A549 (cell line): ENCODE results near the gene KCTD1. TPM values are rescaled to one million over a fixed set of nuclear protein-coding genes. Genes with fewer than 3 reads are reported as not detected.

Experiments used
- ATAC-seq, 2 experiments: fragments of 200-7000 bp in 1 of 2; fragments of >200 bp in 1 of 2; cut with Nextera tagmentation in 1 of 2; cut with Tn5 transposase in 1 of 2; 3 replicates each; pipeline versions ENCODE4 v1.8.0 to v1.9.1; 2018 to 2020; ENCODE audit warnings: mild to moderate bottlenecking in 1 of 2, moderate library complexity in 1 of 2
- CTCF ChIA-PET: fragments of 300-600 bp; sonication (Branson Sonifier 250); formaldehyde crosslinking; extraction: SDS; loops from one replicate; lab custom pipeline; 2021; ENCODE audit warnings: antibody characterized with exemption, inconsistent platforms; lab: Yijun Ruan, JAX
- POLR2A ChIA-PET: fragments of 350-600 bp; formaldehyde crosslinking; extraction: SDS; loops from one replicate; lab custom pipeline; 2021; ENCODE audit warnings: antibody characterized with exemption, inconsistent platforms; lab: Yijun Ruan, JAX
- DNase-seq, 2 experiments: peaks; one replicate each; pipeline versions ENCODE4 v3.0.0 to v3.0.0-alpha.2; 2011 to 2016; ENCODE audit warnings: low read depth in 1 of 2, low spot score in 1 of 2
- FAIRE-seq: peaks from 2 replicates; lab custom pipeline; 2011; peaks lifted over from hg19 to GRCh38; lab: Jason Lieb, UNC
- H3K27ac ChIP-seq, 2 experiments: fragments of >200 bp; sonication (Bioruptor Twin); formaldehyde crosslinking; 3 replicates each; pipeline ENCODE4 v1.5.1; 2016 to 2017
- H3K4me1 ChIP-seq: fragments of >200 bp; sonication (Bioruptor Twin); formaldehyde crosslinking; 3 replicates; pipeline ENCODE4 v1.6.1; 2016
- H3K4me2 ChIP-seq: fragments of >200 bp; sonication (Bioruptor Twin); formaldehyde crosslinking; 3 replicates; pipeline ENCODE4 v1.6.1; 2016
- H3K4me3 ChIP-seq: fragments of >200 bp; sonication (Bioruptor Twin); formaldehyde crosslinking; 3 replicates; pipeline ENCODE4 v1.5.1; 2016
- H3K9me3 ChIP-seq: fragments of >200 bp; sonication (Bioruptor Twin); formaldehyde crosslinking; 3 replicates; pipeline ENCODE4 v1.6.1; 2016
- CBX2 ChIP-seq: fragments of 200-600 bp; sonication (generic); IDR thresholded peaks from 2 replicates; pipeline ENCODE4 v1.6.1; 2016; ENCODE audit warnings: low read depth, mild to moderate bottlenecking, borderline replicate concordance
- CBX8 ChIP-seq: fragments of 200-600 bp; sonication (generic); IDR thresholded peaks from 2 replicates; pipeline ENCODE4 v1.6.1; 2016
- CHD2 ChIP-seq: fragments of 150-350 bp; IDR thresholded peaks from 2 replicates; pipeline ENCODE4 v1.6.1; 2014; ENCODE audit warnings: low read length; ENCODE audit not compliant: partially characterized antibody
- EHMT2 ChIP-seq: fragments of 200-600 bp; sonication (generic); IDR thresholded peaks from 2 replicates; pipeline ENCODE4 v1.6.1; 2016; ENCODE audit warnings: antibody characterized with exemption, low read depth, mild to moderate bottlenecking, moderate library complexity
- HDAC2 ChIP-seq: fragments of 200-600 bp; sonication (generic); IDR thresholded peaks from 2 replicates; pipeline ENCODE4 v1.6.1; 2016
- HOXA7 ChIP-seq: fragments of 250-450 bp; sonication (Bioruptor Pico); IDR thresholded peaks from 2 replicates; pipeline ENCODE4 v1.5.0; 2020; ENCODE audit warnings: mild to moderate bottlenecking, moderate library complexity
- HOXB13 ChIP-seq: fragments of 250-450 bp; sonication (Bioruptor Pico); IDR thresholded peaks from 2 replicates; pipeline ENCODE4 v1.5.0; 2020; ENCODE audit warnings: low read depth, mild to moderate bottlenecking, moderate library complexity
- JUN ChIP-seq, 2 experiments: fragments of >200 bp; sonication (Bioruptor Twin); formaldehyde crosslinking; IDR thresholded peaks; 2 replicates in 1 of 2; 3 replicates in 1 of 2; pipeline ENCODE4 v1.6.1; 2016 to 2017
- KDM1A ChIP-seq: fragments of 200-600 bp; sonication (generic); IDR thresholded peaks from 2 replicates; pipeline ENCODE4 v1.6.1; 2016; ENCODE audit warnings: low read depth, mild to moderate bottlenecking
- KDM5A ChIP-seq: fragments of 200-600 bp; sonication (generic); IDR thresholded peaks from 2 replicates; pipeline ENCODE4 v1.6.1; 2016; ENCODE audit warnings: antibody characterized with exemption, mild to moderate bottlenecking
- MYC ChIP-seq: IDR thresholded peaks from 2 replicates; pipeline ENCODE4 v1.6.1; 2012; ENCODE audit warnings: mild to moderate bottlenecking, inconsistent platforms, low read length, improper control_type of control experiment, borderline replicate concordance
- NFE2L2 ChIP-seq: fragments of 150-350 bp; conservative IDR thresholded peaks from 2 replicates; pipeline ENCODE4 v1.6.1; 2014; ENCODE audit warnings: low read length
- NR3C1 ChIP-seq: fragments of >200 bp; sonication (Bioruptor Twin); formaldehyde crosslinking; IDR thresholded peaks from 3 replicates; pipeline ENCODE4 v1.6.1; 2017
- PHF8 ChIP-seq: fragments of 200-600 bp; sonication (generic); IDR thresholded peaks from 2 replicates; pipeline ENCODE4 v1.6.1; 2016; ENCODE audit warnings: low read depth, mild to moderate bottlenecking, antibody characterized with exemption, moderate library complexity, borderline replicate concordance
- POLR2AphosphoS2 ChIP-seq: conservative IDR thresholded peaks from 2 replicates; pipeline ENCODE4 v1.6.1; 2012; ENCODE audit warnings: low read length, improper control_type of control experiment, inconsistent platforms
- RAD21 ChIP-seq, 2 experiments: fragments of >200 bp in 1 of 2; sonication (Bioruptor Twin) in 1 of 2; formaldehyde crosslinking in 1 of 2; IDR thresholded peaks in 1 of 2; conservative IDR thresholded peaks in 1 of 2; 2 replicates in 1 of 2; 3 replicates in 1 of 2; pipeline ENCODE4 v1.6.1; 2012 to 2018; ENCODE audit warnings: inconsistent platforms in 1 of 2
- RFX5 ChIP-seq: fragments of 450-650 bp; IDR thresholded peaks from 2 replicates; pipeline ENCODE4 v1.7.1; 2014; ENCODE audit warnings: antibody characterized with exemption, mild to moderate bottlenecking, moderate library complexity
- RNF2 ChIP-seq: fragments of 200-600 bp; sonication (generic); IDR thresholded peaks from 2 replicates; pipeline ENCODE4 v1.6.1; 2016; ENCODE audit warnings: low read depth, mild to moderate bottlenecking, antibody characterized with exemption, moderate library complexity, borderline replicate concordance
- SMC3 ChIP-seq: fragments of >200 bp; sonication (Bioruptor Twin); formaldehyde crosslinking; IDR thresholded peaks from 3 replicates; pipeline ENCODE4 v1.6.1; 2018; ENCODE audit warnings: inconsistent platforms
- ZNF302 ChIP-seq: fragments of 250-450 bp; sonication (Bioruptor Pico); IDR thresholded peaks from 2 replicates; pipeline ENCODE4 v1.9.0; 2021; ENCODE audit warnings: inconsistent platforms, mild to moderate bottlenecking, moderate library complexity
- WGBS: methylation state at CpG from one replicate; pipeline ENCODE4 v1.1.6; 2017; ENCODE audit errors: missing lambda C conversion rate; 5-methylcytosine and 5-hydroxymethylcytosine counted together
- polyA plus RNA-seq, 4 experiments: library from polyadenylated mRNA; depleted of rRNA in 3 of 4; stranded (reverse); fragments of >200 nt; fragmentation: RNase III in 1 of 4; extraction: RNeasy Plus Mini Kit Qiagen cat#74134 plus additional on column Dnase treatment in 1 of 4; gene quantifications; 2 replicates in 3 of 4; 3 replicates in 1 of 4; pipeline ENCODE4 v1.2.3, GENCODE V29; 2011 to 2017
- TF ChIP-seq, protein P1 (sequence below): fragments of 250-450 bp; sonication (Bioruptor Pico); IDR thresholded peaks from 2 replicates; pipeline ENCODE4 v1.5.0; 2020; ENCODE audit warnings: low read depth, mild to moderate bottlenecking, moderate library complexity
- TF ChIP-seq, protein P2 (sequence below): IDR thresholded peaks from 2 replicates; pipeline ENCODE4 v1.6.1; 2012
- TF ChIP-seq, protein P3 (sequence below): IDR thresholded peaks from 2 replicates; pipeline ENCODE4 v1.6.1; 2012
- TF ChIP-seq, protein P4 (sequence below): fragments of 150-350 bp; IDR thresholded peaks from 2 replicates; pipeline ENCODE4 v1.6.1; 2014; ENCODE audit warnings: low read depth, mild to moderate bottlenecking, low read length

The KCTD1 gene
- polyA plus RNA-seq, 2 of the 4 experiments (the other 2 are of a cell fraction) = 26.1 to 32.1 TPM

DNA sequence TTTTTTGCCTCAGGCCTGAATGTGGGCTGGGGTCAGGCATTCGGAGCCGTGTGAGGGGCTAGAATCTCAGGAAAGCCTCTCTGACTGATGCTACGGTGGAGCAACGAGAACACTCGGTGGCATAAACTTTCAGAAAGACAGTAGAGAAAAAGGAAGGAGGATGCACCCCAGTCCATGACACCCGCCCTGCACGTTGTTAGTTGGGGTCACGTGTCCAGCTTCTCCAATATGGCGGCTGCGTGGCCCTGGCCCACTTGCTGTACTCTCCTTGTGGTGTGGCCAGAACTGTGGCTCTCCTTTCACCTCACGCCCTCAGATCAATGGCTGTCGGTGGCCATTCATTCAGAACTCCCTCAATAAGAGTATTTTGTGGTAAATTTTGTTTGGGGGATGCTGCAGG is 131.2 kb downstream of the KCTD1 start:
- ChIA-PET POLR2A (no interaction called here), CTCF (interaction anchor here (1.3 kb wide), 1 partner anchor 11 kb away, joined by 3 read pairs; no protein-coding TSS in a partner anchor)
- WGBS = 96% methylated on average over 12 of the region's 12 CpGs

DNA sequence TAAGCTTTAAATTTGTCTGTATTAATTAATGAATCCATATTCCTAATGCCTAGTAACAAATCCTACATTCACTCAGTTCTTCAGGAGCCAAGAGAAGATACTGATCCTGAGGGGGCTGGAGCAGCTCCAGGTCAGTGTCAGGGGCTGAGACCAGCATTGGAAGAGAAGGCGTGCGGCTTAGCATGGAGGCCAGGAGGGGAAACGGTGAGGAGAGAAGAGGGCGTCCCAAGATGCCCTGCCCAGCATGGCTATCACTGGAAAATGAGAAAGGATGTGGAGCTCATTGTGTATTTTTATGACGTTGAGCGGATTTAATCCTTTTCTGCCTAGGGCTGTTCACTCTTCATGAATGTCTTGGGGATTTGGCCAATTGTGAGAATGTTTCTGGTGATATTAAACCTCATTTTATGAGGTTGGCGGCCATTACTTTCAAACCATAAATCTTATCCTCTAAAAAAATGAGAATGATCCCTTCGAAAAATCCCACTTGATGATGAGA is 131.7 kb downstream of the KCTD1 start:
- ATAC-seq (no peak), FAIRE-seq (no peak), DNase-seq (no peak)
- H3K4me3 ChIP-seq = no peak overlapping the region
- H3K9me3 ChIP-seq = no peaks in the 10 kb centered on the region
- H3K4me1 ChIP-seq = no peaks in the 10 kb centered on the region
- TF ChIP-seq MYC (no peak), NR3C1 (no peak), POLR2AphosphoS2 (no peak), CBX2 (no peak), RFX5 (no peak), ZNF302 (CRISPR knock-in tag) (no peak), NFE2L2 (no peak), RAD21 (conservative IDR thresholded peaks at IDR 0.05 in 1 of 2, IDR thresholded peaks at IDR 0.05 in 1 of 2) (no peak), HOXA7 (no peak), JUN (IDR thresholded peaks at IDR 0.05) (no peak), HDAC2 (no peak), CBX8 (no peak)
- TF ChIP-seq, protein P1, sequence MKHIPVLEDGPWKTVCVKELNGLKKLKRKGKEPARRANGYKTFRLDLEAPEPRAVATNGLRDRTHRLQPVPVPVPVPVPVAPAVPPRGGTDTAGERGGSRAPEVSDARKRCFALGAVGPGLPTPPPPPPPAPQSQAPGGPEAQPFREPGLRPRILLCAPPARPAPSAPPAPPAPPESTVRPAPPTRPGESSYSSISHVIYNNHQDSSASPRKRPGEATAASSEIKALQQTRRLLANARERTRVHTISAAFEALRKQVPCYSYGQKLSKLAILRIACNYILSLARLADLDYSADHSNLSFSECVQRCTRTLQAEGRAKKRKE (CRISPR knock-in tag) = no peak
- no peak overlapping the region for H3K4me2 ChIP-seq
- POLR2A ChIA-PET = no interaction called here
- no peak overlapping the region for H3K27ac ChIP-seq
- WGBS = 96% methylated on average over 8 of the region's 8 CpGs
- CTCF ChIA-PET = interaction anchor here (1.1 to 1.3 kb wide), 2 partner anchors 11 kb away, joined by 3 to 4 read pairs; no protein-coding TSS in a partner anchor

More for the DNA sequence above, 131.2 kb downstream of the KCTD1 start:
- no peak for TF ChIP-seq SMC3
- TF ChIP-seq, protein P2, sequence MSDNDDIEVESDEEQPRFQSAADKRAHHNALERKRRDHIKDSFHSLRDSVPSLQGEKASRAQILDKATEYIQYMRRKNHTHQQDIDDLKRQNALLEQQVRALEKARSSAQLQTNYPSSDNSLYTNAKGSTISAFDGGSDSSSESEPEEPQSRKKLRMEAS = no peak
- no peak for TF ChIP-seq HDAC2
- no peak for TF ChIP-seq JUN (IDR thresholded peaks at IDR 0.05)
- TF ChIP-seq KDM1A = no peak
- TF ChIP-seq EHMT2 = no peak
- no peak for TF ChIP-seq ZNF302 (CRISPR knock-in tag)
- TF ChIP-seq, protein P3, sequence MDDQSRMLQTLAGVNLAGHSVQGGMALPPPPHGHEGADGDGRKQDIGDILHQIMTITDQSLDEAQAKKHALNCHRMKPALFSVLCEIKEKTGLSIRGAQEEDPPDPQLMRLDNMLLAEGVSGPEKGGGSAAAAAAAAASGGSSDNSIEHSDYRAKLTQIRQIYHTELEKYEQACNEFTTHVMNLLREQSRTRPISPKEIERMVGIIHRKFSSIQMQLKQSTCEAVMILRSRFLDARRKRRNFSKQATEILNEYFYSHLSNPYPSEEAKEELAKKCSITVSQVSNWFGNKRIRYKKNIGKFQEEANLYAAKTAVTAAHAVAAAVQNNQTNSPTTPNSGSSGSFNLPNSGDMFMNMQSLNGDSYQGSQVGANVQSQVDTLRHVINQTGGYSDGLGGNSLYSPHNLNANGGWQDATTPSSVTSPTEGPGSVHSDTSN = no peak
- no peak for TF ChIP-seq NFE2L2
- TF ChIP-seq HOXB13 = no peak
- FAIRE-seq (no peak), ATAC-seq (no peak), DNase-seq (no peak)
- Histone ChIP-seq H3K27ac (no peak overlapping the region), H3K9me3 (no peaks in the 10 kb centered on the region), H3K4me3 (no peak overlapping the region), H3K4me2 (no peak overlapping the region), H3K4me1 (no peaks in the 10 kb centered on the region)

DNA sequence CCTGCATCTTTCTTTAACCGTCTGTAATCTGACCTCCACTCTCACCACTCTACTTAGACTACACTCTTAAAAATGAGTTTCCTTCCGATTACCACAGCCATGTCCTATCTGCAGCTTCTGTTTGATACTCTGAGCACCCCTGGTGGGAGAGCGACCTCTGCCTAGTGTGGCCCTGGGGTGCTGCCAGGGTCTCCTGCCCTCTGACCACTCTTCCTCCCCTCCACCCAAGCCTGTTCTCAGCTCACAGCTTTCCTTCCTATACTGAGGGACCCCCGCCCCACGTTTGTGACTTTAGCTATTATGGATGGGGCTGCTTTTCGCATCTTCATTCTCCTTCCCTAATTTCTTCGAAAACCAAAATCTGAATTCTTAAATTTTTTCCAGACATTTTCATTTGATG is 132.7 kb downstream of the KCTD1 start:
- WGBS = 91% methylated on average over 7 of the region's 7 CpGs

More for the DNA sequence above, 132.7 kb downstream of the KCTD1 start:
- Histone ChIP-seq H3K9me3 (no peaks in the 10 kb centered on the region), H3K27ac (no peak overlapping the region), H3K4me3 (no peak overlapping the region), H3K4me2 (no peak overlapping the region), H3K4me1 (no peaks in the 10 kb centered on the region)
- FAIRE-seq (no peak), DNase-seq (no peak), ATAC-seq (no peak)
- ChIA-PET POLR2A (no interaction called here), CTCF (interaction anchor here (1.1 kb wide), 1 partner anchor 10 kb away, joined by 4 read pairs; no protein-coding TSS in a partner anchor)
- TF ChIP-seq, protein P4, sequence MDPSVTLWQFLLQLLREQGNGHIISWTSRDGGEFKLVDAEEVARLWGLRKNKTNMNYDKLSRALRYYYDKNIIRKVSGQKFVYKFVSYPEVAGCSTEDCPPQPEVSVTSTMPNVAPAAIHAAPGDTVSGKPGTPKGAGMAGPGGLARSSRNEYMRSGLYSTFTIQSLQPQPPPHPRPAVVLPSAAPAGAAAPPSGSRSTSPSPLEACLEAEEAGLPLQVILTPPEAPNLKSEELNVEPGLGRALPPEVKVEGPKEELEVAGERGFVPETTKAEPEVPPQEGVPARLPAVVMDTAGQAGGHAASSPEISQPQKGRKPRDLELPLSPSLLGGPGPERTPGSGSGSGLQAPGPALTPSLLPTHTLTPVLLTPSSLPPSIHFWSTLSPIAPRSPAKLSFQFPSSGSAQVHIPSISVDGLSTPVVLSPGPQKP = no peak
- no peak for TF ChIP-seq RNF2
- no peak for TF ChIP-seq CHD2
- no peak for TF ChIP-seq SMC3
- TF ChIP-seq HDAC2 = no peak
- no peak for TF ChIP-seq KDM5A
- TF ChIP-seq, protein P1 (CRISPR knock-in tag) = no peak
- TF ChIP-seq PHF8 = no peak
